HG03571 (cell line): Measurements from ENCODE around the gene TASOR.

Experiments
- ATAC-seq: cut with Tn5 transposase; IDR thresholded peaks from one replicate; pipeline ENCODE4 v1.9.1; 2021; ENCODE audit not compliant: unreplicated experiment

TASOR gene

GRCh38 chr3:56689303-56689702 is 6.2 kb upstream of the TASOR start:
- no peak for ATAC-seq

DNA sequence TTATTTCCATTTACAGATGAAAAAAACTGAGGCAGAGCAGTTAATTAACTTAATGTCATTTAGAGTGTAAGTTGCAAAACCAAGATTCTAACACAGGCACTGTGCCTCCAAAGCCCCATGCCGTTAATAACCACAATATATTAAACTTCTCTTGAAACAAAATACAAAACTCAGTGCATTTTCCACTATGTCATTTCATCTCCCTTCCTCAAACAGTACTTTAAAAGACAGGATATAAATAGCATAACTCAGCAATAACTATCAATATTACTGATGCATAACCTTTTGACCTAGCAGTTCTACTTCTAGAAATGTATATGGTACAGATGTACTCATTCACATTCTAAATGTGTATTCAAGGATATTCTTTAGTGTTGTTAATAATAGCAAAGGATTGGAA is 5.1 kb upstream of the TASOR start:
- no peak for ATAC-seq

- ATAC-seq = no peak
These were observed 964 bp upstream of the TASOR start for GRCh38 chr3:56684029-56684428.

GRCh38 chr3:56682462-56683121 is 473 bp downstream of the TASOR start:
- peak; percentile 58 for ATAC-seq

DNA sequence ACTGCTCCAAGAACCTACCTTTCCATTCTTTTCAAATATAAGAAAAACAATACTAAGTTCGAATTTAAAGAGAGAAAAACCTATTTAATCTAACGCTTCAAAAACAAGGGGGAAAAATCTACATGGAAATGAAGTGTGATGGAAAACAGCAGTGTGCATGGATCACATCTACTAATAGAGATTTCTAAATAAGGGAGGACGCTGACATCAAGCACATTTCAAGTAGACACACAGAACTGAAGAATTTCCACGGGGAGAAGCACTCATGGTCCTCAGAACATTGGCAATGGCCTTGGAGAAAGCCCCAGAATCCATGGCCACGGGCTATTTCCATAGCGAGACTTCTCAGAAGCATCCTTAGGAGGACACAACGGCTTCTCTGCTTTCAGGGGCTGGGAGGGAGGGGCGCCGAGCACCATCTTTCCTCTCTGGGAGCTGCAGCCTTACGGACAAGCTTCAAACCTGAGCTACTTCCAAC is 1.0 kb downstream of the TASOR start:
- no peak for ATAC-seq

- no peak for ATAC-seq
These were observed 2.9 kb downstream of the TASOR start for GRCh38 chr3:56680054-56680580.

DNA sequence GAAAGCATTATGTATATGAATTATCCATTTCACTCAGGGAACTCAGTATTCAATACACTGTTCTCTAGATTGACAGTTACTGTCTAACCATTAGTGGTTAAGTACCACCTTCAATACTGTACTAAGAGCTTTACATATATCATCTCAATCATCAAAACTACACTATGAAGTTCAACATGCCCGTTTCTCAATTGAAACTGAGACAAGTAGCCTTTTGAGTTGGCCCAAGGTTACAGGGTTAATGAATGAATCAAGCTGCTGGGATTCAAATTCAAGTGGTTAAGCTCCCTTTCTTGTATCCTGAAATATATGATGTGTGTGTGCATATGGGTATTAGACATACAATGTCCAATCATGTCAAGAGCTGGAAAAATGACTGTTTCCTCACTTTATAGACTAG is 5.8 kb downstream of the TASOR start:
- ATAC-seq = peak; percentile 74

DNA sequence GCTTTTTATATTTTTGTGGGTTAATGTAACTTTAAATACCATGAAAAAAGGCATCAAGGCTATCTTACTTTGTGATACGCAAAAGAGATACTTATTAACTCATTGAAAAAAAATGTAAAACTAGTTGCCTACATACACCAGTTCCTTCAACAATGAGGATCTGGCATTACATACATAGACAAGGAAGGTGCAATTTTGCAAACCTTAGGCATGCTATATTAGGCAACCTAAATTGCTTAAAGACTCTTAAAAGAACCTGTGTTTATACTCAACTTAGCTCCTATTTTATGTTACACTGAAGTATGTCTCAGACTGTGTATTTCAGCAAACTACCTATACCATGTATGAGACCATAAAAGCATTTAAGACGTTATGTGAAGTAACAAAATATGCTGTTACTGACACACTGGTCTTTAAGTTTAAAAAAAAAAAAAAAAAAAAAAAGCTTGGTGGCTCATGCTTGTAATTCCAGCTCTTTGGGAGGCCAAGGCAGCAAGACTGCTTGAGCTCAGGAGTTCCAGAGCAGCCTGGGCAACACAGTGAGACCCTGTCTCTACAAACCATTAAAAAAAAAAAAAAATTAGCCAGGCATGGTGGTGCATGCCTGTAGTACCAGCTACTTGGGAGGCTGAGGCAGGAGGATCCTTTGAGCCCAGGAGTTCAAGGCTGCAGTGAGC is 9.1 kb downstream of the TASOR start:
- no peak for ATAC-seq

DNA sequence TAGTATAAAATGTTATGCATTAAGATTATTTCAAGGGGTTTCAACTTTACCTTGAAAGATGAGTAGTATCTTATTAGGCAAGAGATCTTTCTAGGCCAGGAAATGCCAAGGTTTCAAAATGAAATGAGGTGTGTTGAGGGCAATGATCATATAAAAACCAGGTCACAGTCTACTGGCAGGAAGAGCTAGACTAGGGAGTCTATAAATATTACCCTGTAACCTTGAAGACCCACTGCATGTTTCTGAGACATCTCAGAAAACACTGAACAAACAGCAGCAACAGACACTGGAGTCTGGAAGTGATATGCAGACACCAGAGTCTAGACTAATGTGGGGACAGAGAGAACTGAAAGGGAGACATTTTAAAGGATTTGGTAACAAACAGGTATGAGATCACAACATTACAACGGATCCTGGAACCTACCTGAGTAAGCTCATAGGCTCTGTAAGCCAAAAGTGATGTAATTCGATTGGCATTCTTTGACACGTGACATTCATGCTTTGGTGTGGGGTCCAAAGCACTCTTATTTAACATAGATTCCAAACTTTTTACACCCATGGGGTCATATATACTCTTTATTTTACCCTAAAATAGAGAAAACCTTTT is 15.0 kb downstream of the TASOR start:
- ATAC-seq = no peak

- ATAC-seq = no peak
These were observed 18.2 kb downstream of the TASOR start for GRCh38 chr3:56664823-56665222.

DNA sequence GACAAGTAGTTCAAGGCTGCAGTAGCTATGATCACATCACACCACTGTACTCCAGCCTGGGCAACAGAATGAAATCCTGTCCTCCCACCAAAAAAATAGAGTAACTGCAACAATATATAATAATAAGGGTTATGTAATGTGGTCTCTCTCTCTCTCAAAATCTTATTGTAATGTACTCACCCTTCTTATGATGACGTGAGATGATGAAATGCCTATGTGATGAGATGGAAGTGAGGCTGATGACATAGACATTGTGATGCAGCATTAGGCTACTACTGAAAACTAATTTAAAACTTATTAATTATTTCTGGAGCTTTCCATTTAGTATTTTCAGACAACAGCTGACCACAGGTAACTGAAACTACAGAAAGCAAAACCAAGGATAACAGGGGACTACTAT is 27.4 kb downstream of the TASOR start:
- no peak for ATAC-seq

DNA sequence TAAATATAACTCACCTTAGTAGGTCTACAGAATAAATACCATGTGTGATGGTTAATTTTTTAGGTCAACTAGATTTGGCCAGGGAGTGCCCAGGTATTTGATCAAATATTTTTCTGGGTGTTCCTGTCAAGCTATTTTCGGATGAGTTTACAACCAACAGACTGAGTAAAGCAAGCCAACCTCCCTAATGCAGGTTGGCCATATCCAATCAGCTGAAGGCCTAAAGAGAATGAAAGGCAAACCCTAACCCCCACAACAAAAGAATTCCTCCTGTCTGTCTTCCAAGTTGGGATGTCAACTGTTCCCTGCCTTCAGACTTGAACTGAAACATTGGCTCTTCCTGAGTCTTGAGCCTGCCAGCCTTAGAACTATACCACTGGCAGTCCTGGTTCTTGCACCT is 28.6 kb downstream of the TASOR start:
- ATAC-seq = no peak

DNA sequence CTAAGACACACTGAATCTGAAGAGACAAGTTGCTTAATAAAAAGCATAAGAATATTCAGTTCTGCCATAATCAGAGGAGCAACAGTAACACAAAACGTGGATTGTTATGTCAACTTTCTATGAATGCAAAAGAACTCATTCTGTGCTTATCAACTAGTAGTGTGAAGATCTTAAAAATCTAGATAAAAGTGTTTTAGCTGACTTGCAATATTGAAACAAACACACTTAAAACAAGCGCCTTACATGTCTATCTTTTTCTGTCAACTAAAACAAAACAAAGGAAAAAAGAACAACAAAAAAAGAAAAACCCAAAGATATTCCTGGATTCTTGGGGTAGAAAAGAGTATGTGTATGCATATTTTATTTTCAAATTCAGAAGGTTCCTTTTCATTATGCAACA is 37.7 kb downstream of the TASOR start:
- no peak for ATAC-seq

DNA sequence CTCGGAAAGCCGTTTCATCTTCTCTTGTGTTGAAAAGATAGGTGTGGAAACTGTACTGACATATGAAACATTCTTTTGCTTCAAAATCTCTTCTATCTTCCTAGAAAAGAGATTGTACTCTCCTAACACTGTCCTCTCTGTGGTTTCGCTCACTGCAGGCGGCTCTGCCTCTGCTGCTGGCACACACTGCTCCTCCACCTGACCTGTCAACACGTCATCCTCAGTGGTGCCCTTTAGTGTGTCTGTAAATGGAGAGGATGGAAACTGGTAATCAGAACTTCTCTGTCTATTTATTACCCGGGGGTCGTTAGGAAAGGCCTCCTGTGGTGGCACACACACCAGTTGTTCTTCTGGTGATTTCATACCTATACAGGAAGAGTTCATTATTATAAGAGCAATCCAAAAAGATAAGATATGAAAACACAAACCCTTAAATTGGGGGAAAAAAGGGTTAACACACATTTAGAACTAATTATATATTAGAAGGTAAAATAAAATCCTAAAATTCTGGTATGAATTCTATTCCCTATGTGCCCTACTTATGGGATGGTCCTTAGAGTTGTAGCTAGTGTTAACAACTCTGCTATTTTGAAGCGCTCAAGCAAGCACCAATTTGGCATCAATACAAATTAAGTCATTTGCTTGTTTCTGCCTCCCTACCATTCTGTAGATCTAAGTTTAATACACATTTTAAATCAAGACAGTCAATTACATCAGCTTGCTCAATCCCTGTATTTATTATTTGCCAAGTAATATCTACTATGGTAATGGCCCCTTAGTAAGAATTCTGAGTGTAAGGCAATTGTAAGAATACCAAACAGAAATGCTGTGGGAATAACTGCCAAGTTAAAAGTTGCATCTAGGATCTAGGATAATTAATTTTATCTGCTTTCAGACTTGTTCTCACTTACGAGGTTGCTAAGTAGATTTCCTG is 49.2 kb downstream of the TASOR start:
- ATAC-seq = no peak
